Measurements from ENCODE around the gene THSD7B. TPM values are rescaled to one million over a fixed set of nuclear protein-coding genes. Genes with fewer than 3 reads are reported as not detected.

The THSD7B gene
- polyA plus RNA-seq = 0.46 and 1.6 TPM in 2 replicates
- polyA minus RNA-seq = 1.9 and 3.8 TPM in 2 replicates

GRCh38 chr2:136765256-136766072 lies at the start of gene THSD7B:
TSS of gene THSD7B (plus strand) at chr2:136765545. CDS start at chr2:136882179, 116,634 bp downstream.
- Histone ChIP-seq H4K20me1 (ENCODE audit: insufficient read depth) (no peaks in the 10 kb centered on the region), H3K79me2 (replicated peaks; ENCODE audit: insufficient read depth, low read length) (no peaks in the 10 kb centered on the region), H3K36me3 (ENCODE audit: insufficient read depth, low read length) (no peaks in the 10 kb centered on the region), H3K9me3 (ENCODE audit: low read length) (no peaks in the 10 kb centered on the region), H3F3A (ENCODE audit: insufficient read depth, low read length, poor library complexity, severe bottlenecking) (no peaks in the 10 kb centered on the region), H3K27ac (ENCODE audit: low read length) (no peak within 1 kb of the TSS), H3K9ac (ENCODE audit: low read length) (peak within 1 kb of the TSS; percentile 32), H3K27me3 (ENCODE audit: insufficient read depth, low read depth, low read length) (peaks cover 64% of the 10 kb centered on the region), H3K4me3 (ENCODE audit: low read length) (peak within 1 kb of the TSS; percentile 76), H3K9me2 (ENCODE audit: insufficient read depth, low read length) (no peaks in the 10 kb centered on the region), H2AFZ (ENCODE audit: low read depth, low read length) (peak within 1 kb of the TSS; percentile 21), H3K4me2 (ENCODE audit: low read length) (peak within 1 kb of the TSS; percentile 69)
- TF ChIP-seq SMC3 (conservative IDR thresholded peaks at IDR 0.05; ENCODE audit: poor library complexity) (peak; percentile 32), MXI1 (conservative IDR thresholded peaks at IDR 0.05; ENCODE audit: poor library complexity, severe bottlenecking) (peak; percentile 49), REST (IDR thresholded peaks at IDR 0.05; ENCODE audit: borderline replicate concordance) (no peak), RAD21 (conservative IDR thresholded peaks at IDR 0.05) (peak; percentile 20)

GRCh38 chr2:136718273-136718672 lies 47.1 kb upstream of the THSD7B start:
- Histone ChIP-seq H3F3A (ENCODE audit: insufficient read depth, low read length, poor library complexity, severe bottlenecking) (no peaks in the 10 kb centered on the region), H3K27me3 (ENCODE audit: insufficient read depth, low read depth, low read length) (no peaks in the 10 kb centered on the region), H3K79me2 (replicated peaks; ENCODE audit: insufficient read depth, low read length) (no peaks in the 10 kb centered on the region), H3K9ac (ENCODE audit: low read length) (no peak overlapping the region), H3K9me2 (ENCODE audit: insufficient read depth, low read length) (no peaks in the 10 kb centered on the region), H3K27ac (ENCODE audit: low read length) (no peak overlapping the region), H3K9me3 (ENCODE audit: low read length) (peaks cover 5% of the 10 kb centered on the region), H3K4me3 (ENCODE audit: low read length) (no peak overlapping the region), H3K4me2 (ENCODE audit: low read length) (no peak overlapping the region), H2AFZ (ENCODE audit: low read depth, low read length) (no peak overlapping the region), H4K20me1 (ENCODE audit: insufficient read depth) (no peaks in the 10 kb centered on the region), H3K36me3 (ENCODE audit: insufficient read depth, low read length) (no peaks in the 10 kb centered on the region)
- TF ChIP-seq EP300 (conservative IDR thresholded peaks at IDR 0.05; ENCODE audit: poor library complexity, severe bottlenecking) (no peak), CTCF (IDR thresholded peaks at IDR 0.05; ENCODE audit: poor library complexity, severe bottlenecking) (no peak), POLR2AphosphoS5 (IDR thresholded peaks at IDR 0.05) (no peak), MXI1 (conservative IDR thresholded peaks at IDR 0.05; ENCODE audit: poor library complexity, severe bottlenecking) (no peak), SMC3 (conservative IDR thresholded peaks at IDR 0.05; ENCODE audit: poor library complexity) (no peak), TAF1 (IDR thresholded peaks at IDR 0.05; ENCODE audit: low read depth) (no peak), REST (IDR thresholded peaks at IDR 0.05; ENCODE audit: borderline replicate concordance) (no peak), EZH2 (IDR thresholded peaks at IDR 0.05; ENCODE audit: borderline replicate concordance, insufficient read depth, low read length, poor library complexity, severe bottlenecking) (no peak), RAD21 (conservative IDR thresholded peaks at IDR 0.05) (no peak)
